ENCODE data around the gene THPO.

The THPO gene

GRCh38 chr3:184377882-184378445 is at the start of gene THPO:
Gene THPO (minus strand): TSS chr3:184378207. CDS start chr3:184376259, 1,948 bp downstream.
- peak; percentile 81 to 92 for DNase-seq

GRCh38 chr3:184426691-184427141 is 48.7 kb upstream of the THPO start:
- no peak for DNase-seq

- no peak for DNase-seq
These were observed 45.6 kb upstream of the THPO start for GRCh38 chr3:184423561-184423960.

GRCh38 chr3:184419171-184419570 is 41.2 kb upstream of the THPO start:
- peak in 1 of 2 experiments; percentile 45 for DNase-seq

GRCh38 chr3:184417619-184418327 is 39.8 kb upstream of the THPO start:
- DNase-seq = peak; percentile 43 to 77

GRCh38 chr3:184415203-184415490 is 37.1 kb upstream of the THPO start:
- no peak for DNase-seq

GRCh38 chr3:184414418-184415202 is 36.6 kb upstream of the THPO start:
- peak; percentile 31 to 77 for DNase-seq

GRCh38 chr3:184409946-184410500 is 32.0 kb upstream of the THPO start:
- no peak for DNase-seq

GRCh38 chr3:184409331-184409926 is 31.4 kb upstream of the THPO start:
- DNase-seq = no peak

- peak in 1 of 2 experiments; percentile 54 for DNase-seq
These were observed 27.3 kb upstream of the THPO start for GRCh38 chr3:184405075-184406030.

- no peak for DNase-seq
These were observed 21.4 kb upstream of the THPO start for GRCh38 chr3:184399410-184399809.

- DNase-seq = peak; percentile 47 to 80
These were observed 17.3 kb upstream of the THPO start for GRCh38 chr3:184395320-184395660.

GRCh38 chr3:184391266-184391665 is 13.3 kb upstream of the THPO start:
- no peak for DNase-seq

- no peak for DNase-seq
These were observed 12.0 kb upstream of the THPO start for GRCh38 chr3:184389935-184390528.

GRCh38 chr3:184389384-184389783 is 11.4 kb upstream of the THPO start:
- no peak for DNase-seq

GRCh38 chr3:184388936-184389230 is 10.9 kb upstream of the THPO start:
- DNase-seq = no peak

GRCh38 chr3:184388164-184388935 is 10.3 kb upstream of the THPO start:
- no peak for DNase-seq

- no peak for DNase-seq
These were observed 9.2 kb upstream of the THPO start for GRCh38 chr3:184387174-184387714.

- no peak for DNase-seq
These were observed 8.2 kb upstream of the THPO start for GRCh38 chr3:184386047-184386806.

GRCh38 chr3:184384856-184385422 is 6.9 kb upstream of the THPO start:
- no peak for DNase-seq

Data from NCI-H524 (cell line).